ENCODE results near the gene EIF6.

The EIF6 gene

DNA sequence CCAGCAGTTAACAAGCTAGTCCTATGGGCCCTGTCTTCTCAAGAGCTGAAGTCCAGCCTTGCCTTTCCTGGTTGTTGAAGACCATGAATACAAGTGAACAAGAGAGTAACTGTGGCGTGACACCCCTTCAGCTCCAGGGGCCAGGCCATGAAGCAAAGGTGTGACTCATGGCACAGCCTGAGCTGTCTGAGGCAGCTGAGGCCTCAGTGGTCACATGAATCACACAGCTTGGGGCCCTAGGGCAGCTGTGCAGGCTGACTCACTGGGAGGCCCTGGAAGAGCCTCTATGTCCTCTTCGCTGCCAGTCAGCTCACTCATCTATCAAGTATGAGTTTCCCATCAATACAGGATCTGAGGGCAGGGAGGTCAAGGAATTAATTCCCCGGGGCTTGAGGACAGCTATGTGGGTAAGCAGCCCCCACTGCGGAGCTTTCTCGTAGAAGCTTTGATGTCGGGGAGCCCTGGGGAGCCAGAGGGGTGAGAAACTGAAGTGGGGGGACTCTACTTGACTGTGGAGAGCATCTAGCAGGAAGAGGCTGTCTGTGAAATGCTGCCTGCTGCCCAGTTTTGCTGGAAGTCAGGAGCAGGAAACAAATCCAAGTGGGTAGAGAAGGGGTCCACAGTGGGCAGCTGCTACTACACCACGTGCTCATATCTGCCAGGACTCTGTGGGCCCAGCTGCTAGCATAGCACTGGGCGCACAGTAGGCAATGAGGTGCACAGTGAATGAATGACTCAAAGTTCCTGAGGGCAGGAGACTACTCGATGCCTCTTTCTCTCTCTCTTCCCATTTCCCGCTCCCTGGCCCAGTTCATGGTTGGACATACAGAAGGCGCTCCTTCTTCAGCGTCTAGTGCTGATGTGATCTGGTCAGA, 21.3 kb upstream of the EIF6 start (continued):
- peak; percentile 84 for TF ChIP-seq SP7 (tag by site-specific recombination; IDR thresholded peaks at IDR 0.05)
- TF ChIP-seq ZNF544 (tag by site-specific recombination; IDR thresholded peaks at IDR 0.05), result no peak
- TF ChIP-seq ZFP41 (tag by site-specific recombination; IDR thresholded peaks at IDR 0.05; ENCODE audit: borderline replicate concordance), result no peak
- TF ChIP-seq, protein P1, sequence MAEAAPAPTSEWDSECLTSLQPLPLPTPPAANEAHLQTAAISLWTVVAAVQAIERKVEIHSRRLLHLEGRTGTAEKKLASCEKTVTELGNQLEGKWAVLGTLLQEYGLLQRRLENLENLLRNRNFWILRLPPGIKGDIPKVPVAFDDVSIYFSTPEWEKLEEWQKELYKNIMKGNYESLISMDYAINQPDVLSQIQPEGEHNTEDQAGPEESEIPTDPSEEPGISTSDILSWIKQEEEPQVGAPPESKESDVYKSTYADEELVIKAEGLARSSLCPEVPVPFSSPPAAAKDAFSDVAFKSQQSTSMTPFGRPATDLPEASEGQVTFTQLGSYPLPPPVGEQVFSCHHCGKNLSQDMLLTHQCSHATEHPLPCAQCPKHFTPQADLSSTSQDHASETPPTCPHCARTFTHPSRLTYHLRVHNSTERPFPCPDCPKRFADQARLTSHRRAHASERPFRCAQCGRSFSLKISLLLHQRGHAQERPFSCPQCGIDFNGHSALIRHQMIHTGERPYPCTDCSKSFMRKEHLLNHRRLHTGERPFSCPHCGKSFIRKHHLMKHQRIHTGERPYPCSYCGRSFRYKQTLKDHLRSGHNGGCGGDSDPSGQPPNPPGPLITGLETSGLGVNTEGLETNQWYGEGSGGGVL (tag by site-specific recombination; IDR thresholded peaks at IDR 0.05), result peak; percentile 55
- TF ChIP-seq ZSCAN23 (tag by site-specific recombination; IDR thresholded peaks at IDR 0.05), result 0 out of 2 replicates have a peak, but pooled peaks have one; percentile 10
- no peak for TF ChIP-seq ZNF571 (tag by site-specific recombination; IDR thresholded peaks at IDR 0.05)
- no peak for TF ChIP-seq ZFP3 (tag by site-specific recombination; IDR thresholded peaks at IDR 0.05; ENCODE audit: low read depth)
- peak; percentile 61; the same call in 1 of the 2 replicates for TF ChIP-seq ZBTB21 (tag by site-specific recombination; IDR thresholded peaks at IDR 0.05)
- no peak for TF ChIP-seq ZNF274 (IDR thresholded peaks at IDR 0.05; ENCODE audit: low read length)
- no peak for TF ChIP-seq ZNF274 (tag by site-specific recombination; IDR thresholded peaks at IDR 0.05; ENCODE audit: borderline replicate concordance)
- peak; percentile 73 for TF ChIP-seq ZNF24 (tag by site-specific recombination; IDR thresholded peaks at IDR 0.05)
- TF ChIP-seq ZNF529 (tag by site-specific recombination; IDR thresholded peaks at IDR 0.05; ENCODE audit: insufficient replicate concordance), result no peak
- TF ChIP-seq ZBTB1 (tag by site-specific recombination; IDR thresholded peaks at IDR 0.05), result no peak
- no peak for TF ChIP-seq SP2 (tag by site-specific recombination; IDR thresholded peaks at IDR 0.05)
- no peak for TF ChIP-seq OVOL3 (tag by site-specific recombination; IDR thresholded peaks at IDR 0.05)
- TF ChIP-seq, protein P2, sequence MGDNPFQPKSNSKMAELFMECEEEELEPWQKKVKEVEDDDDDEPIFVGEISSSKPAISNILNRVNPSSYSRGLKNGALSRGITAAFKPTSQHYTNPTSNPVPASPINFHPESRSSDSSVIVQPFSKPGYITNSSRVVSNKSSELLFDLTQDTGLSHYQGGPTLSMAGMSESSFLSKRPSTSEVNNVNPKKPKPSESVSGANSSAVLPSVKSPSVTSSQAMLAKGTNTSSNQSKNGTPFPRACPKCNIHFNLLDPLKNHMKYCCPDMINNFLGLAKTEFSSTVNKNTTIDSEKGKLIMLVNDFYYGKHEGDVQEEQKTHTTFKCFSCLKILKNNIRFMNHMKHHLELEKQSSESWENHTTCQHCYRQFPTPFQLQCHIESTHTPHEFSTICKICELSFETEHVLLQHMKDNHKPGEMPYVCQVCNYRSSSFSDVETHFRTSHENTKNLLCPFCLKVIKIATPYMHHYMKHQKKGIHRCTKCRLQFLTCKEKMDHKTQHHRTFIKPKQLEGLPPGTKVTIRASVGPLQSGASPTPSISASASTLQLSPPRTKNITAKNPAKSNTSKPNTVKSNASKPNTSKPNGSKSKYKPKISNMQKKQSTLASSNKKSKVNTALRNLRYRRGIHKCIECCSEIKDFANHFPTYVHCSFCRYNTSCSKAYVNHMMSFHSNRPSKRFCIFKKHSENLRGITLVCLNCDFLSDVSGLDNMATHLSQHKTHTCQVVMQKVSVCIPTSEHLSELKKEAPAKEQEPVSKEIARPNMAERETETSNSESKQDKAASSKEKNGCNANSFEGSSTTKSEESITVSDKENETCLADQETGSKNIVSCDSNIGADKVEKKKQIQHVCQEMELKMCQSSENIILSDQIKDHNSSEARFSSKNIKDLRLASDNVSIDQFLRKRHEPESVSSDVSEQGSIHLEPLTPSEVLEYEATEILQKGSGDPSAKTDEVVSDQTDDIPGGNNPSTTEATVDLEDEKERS (tag by site-specific recombination; IDR thresholded peaks at IDR 0.05), result no peak
- TF ChIP-seq, protein P3, sequence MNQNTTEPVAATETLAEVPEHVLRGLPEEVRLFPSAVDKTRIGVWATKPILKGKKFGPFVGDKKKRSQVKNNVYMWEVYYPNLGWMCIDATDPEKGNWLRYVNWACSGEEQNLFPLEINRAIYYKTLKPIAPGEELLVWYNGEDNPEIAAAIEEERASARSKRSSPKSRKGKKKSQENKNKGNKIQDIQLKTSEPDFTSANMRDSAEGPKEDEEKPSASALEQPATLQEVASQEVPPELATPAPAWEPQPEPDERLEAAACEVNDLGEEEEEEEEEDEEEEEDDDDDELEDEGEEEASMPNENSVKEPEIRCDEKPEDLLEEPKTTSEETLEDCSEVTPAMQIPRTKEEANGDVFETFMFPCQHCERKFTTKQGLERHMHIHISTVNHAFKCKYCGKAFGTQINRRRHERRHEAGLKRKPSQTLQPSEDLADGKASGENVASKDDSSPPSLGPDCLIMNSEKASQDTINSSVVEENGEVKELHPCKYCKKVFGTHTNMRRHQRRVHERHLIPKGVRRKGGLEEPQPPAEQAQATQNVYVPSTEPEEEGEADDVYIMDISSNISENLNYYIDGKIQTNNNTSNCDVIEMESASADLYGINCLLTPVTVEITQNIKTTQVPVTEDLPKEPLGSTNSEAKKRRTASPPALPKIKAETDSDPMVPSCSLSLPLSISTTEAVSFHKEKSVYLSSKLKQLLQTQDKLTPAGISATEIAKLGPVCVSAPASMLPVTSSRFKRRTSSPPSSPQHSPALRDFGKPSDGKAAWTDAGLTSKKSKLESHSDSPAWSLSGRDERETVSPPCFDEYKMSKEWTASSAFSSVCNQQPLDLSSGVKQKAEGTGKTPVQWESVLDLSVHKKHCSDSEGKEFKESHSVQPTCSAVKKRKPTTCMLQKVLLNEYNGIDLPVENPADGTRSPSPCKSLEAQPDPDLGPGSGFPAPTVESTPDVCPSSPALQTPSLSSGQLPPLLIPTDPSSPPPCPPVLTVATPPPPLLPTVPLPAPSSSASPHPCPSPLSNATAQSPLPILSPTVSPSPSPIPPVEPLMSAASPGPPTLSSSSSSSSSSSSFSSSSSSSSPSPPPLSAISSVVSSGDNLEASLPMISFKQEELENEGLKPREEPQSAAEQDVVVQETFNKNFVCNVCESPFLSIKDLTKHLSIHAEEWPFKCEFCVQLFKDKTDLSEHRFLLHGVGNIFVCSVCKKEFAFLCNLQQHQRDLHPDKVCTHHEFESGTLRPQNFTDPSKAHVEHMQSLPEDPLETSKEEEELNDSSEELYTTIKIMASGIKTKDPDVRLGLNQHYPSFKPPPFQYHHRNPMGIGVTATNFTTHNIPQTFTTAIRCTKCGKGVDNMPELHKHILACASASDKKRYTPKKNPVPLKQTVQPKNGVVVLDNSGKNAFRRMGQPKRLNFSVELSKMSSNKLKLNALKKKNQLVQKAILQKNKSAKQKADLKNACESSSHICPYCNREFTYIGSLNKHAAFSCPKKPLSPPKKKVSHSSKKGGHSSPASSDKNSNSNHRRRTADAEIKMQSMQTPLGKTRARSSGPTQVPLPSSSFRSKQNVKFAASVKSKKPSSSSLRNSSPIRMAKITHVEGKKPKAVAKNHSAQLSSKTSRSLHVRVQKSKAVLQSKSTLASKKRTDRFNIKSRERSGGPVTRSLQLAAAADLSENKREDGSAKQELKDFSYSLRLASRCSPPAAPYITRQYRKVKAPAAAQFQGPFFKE (tag by site-specific recombination; IDR thresholded peaks at IDR 0.05; ENCODE audit: borderline replicate concordance), result no peak
- TF ChIP-seq, protein P4, sequence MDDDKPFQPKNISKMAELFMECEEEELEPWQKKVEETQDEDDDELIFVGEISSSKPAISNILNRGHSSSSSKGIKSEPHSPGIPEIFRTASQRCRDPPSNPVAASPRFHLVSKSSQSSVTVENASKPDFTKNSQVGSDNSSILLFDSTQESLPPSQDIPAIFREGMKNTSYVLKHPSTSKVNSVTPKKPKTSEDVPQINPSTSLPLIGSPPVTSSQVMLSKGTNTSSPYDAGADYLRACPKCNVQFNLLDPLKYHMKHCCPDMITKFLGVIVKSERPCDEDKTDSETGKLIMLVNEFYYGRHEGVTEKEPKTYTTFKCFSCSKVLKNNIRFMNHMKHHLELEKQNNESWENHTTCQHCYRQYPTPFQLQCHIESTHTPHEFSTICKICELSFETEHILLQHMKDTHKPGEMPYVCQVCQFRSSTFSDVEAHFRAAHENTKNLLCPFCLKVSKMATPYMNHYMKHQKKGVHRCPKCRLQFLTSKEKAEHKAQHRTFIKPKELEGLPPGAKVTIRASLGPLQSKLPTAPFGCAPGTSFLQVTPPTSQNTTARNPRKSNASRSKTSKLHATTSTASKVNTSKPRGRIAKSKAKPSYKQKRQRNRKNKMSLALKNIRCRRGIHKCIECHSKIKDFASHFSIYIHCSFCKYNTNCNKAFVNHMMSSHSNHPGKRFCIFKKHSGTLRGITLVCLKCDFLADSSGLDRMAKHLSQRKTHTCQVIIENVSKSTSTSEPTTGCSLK (tag by site-specific recombination; IDR thresholded peaks at IDR 0.05), result no peak
- TF ChIP-seq ZFHX2 (tag by site-specific recombination; conservative IDR thresholded peaks at IDR 0.05), result no peak
- TF ChIP-seq ZNF707 (tag by site-specific recombination; IDR thresholded peaks at IDR 0.05), result no peak
- no peak for TF ChIP-seq ZNF658 (tag by site-specific recombination; IDR thresholded peaks at IDR 0.05)
- no peak for TF ChIP-seq ZNF549 (tag by site-specific recombination; IDR thresholded peaks at IDR 0.05)
- TF ChIP-seq BCL11B (tag by site-specific recombination; IDR thresholded peaks at IDR 0.05; ENCODE audit: low read depth), result no peak
- no peak for TF ChIP-seq ZNF354C (tag by site-specific recombination; IDR thresholded peaks at IDR 0.05; ENCODE audit: borderline replicate concordance, low read depth)
- TF ChIP-seq ZNF792 (tag by site-specific recombination; IDR thresholded peaks at IDR 0.05), result no peak
- TF ChIP-seq ZBTB7A (tag by site-specific recombination; IDR thresholded peaks at IDR 0.05; ENCODE audit: low read depth), result no peak
- TF ChIP-seq SCRT1 (tag by site-specific recombination; IDR thresholded peaks at IDR 0.05; ENCODE audit: borderline replicate concordance), result no peak

All from HEK293 (cell line).